ENCODE results near the gene CDKAL1.

CDKAL1 gene

DNA sequence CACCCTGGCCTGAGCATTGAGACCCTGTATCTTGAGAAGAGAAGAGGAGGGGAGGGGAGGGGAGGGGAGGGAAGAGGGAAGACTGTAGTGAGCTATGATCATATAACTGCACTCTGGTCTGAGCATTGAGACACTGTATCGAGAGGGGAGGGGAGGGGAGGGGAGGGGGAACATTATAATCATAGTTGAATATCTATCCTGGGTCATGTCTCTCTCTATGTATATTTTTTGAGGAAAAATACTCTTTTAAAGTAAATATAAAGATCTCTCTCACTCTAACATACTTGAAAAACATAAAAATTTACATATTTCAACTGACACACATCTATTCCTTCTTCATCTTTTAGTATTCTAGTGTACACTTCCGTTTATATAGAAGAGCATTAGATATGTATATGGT is 431.0 kb downstream of the CDKAL1 start:
- H3K9ac ChIP-seq: no peak overlapping the region
- TF ChIP-seq, protein P1, sequence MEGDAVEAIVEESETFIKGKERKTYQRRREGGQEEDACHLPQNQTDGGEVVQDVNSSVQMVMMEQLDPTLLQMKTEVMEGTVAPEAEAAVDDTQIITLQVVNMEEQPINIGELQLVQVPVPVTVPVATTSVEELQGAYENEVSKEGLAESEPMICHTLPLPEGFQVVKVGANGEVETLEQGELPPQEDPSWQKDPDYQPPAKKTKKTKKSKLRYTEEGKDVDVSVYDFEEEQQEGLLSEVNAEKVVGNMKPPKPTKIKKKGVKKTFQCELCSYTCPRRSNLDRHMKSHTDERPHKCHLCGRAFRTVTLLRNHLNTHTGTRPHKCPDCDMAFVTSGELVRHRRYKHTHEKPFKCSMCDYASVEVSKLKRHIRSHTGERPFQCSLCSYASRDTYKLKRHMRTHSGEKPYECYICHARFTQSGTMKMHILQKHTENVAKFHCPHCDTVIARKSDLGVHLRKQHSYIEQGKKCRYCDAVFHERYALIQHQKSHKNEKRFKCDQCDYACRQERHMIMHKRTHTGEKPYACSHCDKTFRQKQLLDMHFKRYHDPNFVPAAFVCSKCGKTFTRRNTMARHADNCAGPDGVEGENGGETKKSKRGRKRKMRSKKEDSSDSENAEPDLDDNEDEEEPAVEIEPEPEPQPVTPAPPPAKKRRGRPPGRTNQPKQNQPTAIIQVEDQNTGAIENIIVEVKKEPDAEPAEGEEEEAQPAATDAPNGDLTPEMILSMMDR (conservative IDR thresholded peaks at IDR 0.05; ENCODE audit: low read depth, low read length): no peak
- H4K20me1 ChIP-seq (ENCODE audit: insufficient read depth): no peaks in the 10 kb centered on the region
- H3K27me3 ChIP-seq (ENCODE audit: insufficient read depth, low read depth): no peaks in the 10 kb centered on the region
- H3K79me2 ChIP-seq (ENCODE audit: insufficient read depth, low read depth): no peaks in the 10 kb centered on the region
- no peak overlapping the region for H2AFZ ChIP-seq (ENCODE audit: low read depth)
- no peaks in the 10 kb centered on the region for H3K36me3 ChIP-seq (ENCODE audit: insufficient read depth)
- H3K27ac ChIP-seq: no peak overlapping the region
- no peak overlapping the region for H3K4me3 ChIP-seq (IDR thresholded peaks at IDR 0.05; ENCODE audit: insufficient read depth, low read depth, low read length)
- no peaks in the 10 kb centered on the region for H3K4me1 ChIP-seq (ENCODE audit: low read depth, poor library complexity, severe bottlenecking)
- no peak overlapping the region for H3K4me2 ChIP-seq

DNA sequence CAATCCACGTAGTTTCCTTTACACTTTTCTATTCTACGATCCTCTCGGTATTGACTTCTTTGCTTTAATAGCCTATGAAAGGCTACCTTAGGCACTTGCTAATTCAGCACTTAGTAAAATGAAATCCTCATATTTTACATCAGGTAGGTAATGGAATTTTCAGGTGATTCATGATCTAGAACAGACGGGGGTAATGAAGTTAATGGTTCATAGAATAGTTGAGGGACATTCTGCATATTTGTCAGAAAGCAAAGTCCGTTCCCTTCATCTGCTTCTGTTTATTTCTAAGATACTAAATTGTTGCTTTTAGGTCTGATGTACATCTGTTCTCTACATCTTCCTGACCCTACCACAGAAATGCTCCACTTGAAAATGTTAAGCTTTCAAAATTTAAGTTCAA is 431.7 kb downstream of the CDKAL1 start:
- H4K20me1 ChIP-seq (ENCODE audit: insufficient read depth): no peaks in the 10 kb centered on the region
- TF ChIP-seq, protein P1 (conservative IDR thresholded peaks at IDR 0.05; ENCODE audit: low read depth, low read length): no peak
- H3K4me2 ChIP-seq: no peak overlapping the region
- no peaks in the 10 kb centered on the region for H3K79me2 ChIP-seq (ENCODE audit: insufficient read depth, low read depth)
- H2AFZ ChIP-seq (ENCODE audit: low read depth): no peak overlapping the region
- H3K36me3 ChIP-seq (ENCODE audit: insufficient read depth): no peaks in the 10 kb centered on the region
- H3K4me1 ChIP-seq (ENCODE audit: low read depth, poor library complexity, severe bottlenecking): no peaks in the 10 kb centered on the region
- no peak overlapping the region for H3K4me3 ChIP-seq (IDR thresholded peaks at IDR 0.05; ENCODE audit: insufficient read depth, low read depth, low read length)
- no peak overlapping the region for H3K27ac ChIP-seq
- H3K27me3 ChIP-seq (ENCODE audit: insufficient read depth, low read depth): no peaks in the 10 kb centered on the region
- H3K9ac ChIP-seq: no peak overlapping the region

DNA sequence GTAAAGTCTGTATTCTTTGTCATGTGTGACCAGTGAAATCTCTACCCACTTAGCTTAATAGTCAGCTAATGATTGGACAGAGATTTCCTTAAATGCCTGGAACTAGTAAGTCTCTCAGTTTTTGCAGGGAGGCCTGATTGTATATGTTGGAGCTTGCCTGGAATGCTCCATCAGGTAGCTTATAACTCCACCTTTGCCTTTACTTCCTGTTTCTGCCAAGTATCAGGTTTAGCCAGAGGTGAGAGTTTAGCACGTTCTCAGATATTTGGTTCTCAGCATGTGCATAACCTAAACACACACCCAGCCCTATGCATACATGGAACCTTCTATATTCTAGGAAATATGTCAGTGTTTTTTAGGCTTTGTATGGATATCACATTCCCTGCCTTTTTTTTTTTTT is 435.3 kb downstream of the CDKAL1 start:
- no peak overlapping the region for H2AFZ ChIP-seq (ENCODE audit: low read depth)

DNA sequence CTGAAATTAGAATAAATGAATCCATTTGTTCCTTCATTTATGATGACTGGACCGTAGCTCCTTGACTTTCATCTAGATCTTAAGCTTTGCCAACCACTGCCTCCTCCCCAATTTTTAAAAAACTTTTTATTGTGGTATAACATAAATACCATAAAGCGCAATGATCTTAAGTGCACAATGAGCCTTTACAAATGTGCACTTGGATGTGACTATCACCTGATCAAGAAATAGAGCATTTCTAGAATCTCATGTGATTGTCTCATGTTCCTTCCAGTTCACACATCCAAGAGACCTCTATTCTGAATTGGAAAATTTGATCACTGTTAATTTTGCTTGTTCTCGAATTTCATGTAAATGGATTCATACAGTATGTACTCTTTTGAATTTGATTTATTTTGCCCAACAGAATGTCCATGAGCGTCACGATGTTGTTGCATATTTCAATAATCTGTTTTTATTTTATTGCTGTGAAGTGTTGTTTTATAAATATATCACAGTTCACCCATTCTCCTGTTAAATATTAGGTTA is 442.2 kb downstream of the CDKAL1 start:
- H3K27me3 ChIP-seq (ENCODE audit: insufficient read depth, low read depth): no peaks in the 10 kb centered on the region
- no peak overlapping the region for H3K27ac ChIP-seq
- no peak overlapping the region for H2AFZ ChIP-seq (ENCODE audit: low read depth)
- H3K9ac ChIP-seq: no peak overlapping the region
- no peaks in the 10 kb centered on the region for H3K79me2 ChIP-seq (ENCODE audit: insufficient read depth, low read depth)
- H3K36me3 ChIP-seq (ENCODE audit: insufficient read depth): no peaks in the 10 kb centered on the region
- H3K4me2 ChIP-seq: no peak overlapping the region
- no peaks in the 10 kb centered on the region for H4K20me1 ChIP-seq (ENCODE audit: insufficient read depth)
- H3K4me1 ChIP-seq (ENCODE audit: low read depth, poor library complexity, severe bottlenecking): no peaks in the 10 kb centered on the region
- H3K4me3 ChIP-seq (IDR thresholded peaks at IDR 0.05; ENCODE audit: insufficient read depth, low read depth, low read length): no peak overlapping the region
- TF ChIP-seq, protein P1 (conservative IDR thresholded peaks at IDR 0.05; ENCODE audit: low read depth, low read length): no peak

More for the DNA sequence above, 435.3 kb downstream of the CDKAL1 start:
- no peak overlapping the region for H3K4me2 ChIP-seq
- no peaks in the 10 kb centered on the region for H3K4me1 ChIP-seq (ENCODE audit: low read depth, poor library complexity, severe bottlenecking)
- H3K36me3 ChIP-seq (ENCODE audit: insufficient read depth): no peaks in the 10 kb centered on the region
- H3K27ac ChIP-seq: no peak overlapping the region
- no peaks in the 10 kb centered on the region for H4K20me1 ChIP-seq (ENCODE audit: insufficient read depth)
- TF ChIP-seq, protein P1 (conservative IDR thresholded peaks at IDR 0.05; ENCODE audit: low read depth, low read length): no peak
- no peak overlapping the region for H3K4me3 ChIP-seq (IDR thresholded peaks at IDR 0.05; ENCODE audit: insufficient read depth, low read depth, low read length)
- no peak overlapping the region for H3K9ac ChIP-seq
- H3K79me2 ChIP-seq (ENCODE audit: insufficient read depth, low read depth): no peaks in the 10 kb centered on the region
- no peaks in the 10 kb centered on the region for H3K27me3 ChIP-seq (ENCODE audit: insufficient read depth, low read depth)
